Activated CD8-positive, alpha-beta memory T cell treated with anti-CD3 and anti-CD28 coated beads, Interleukin-2, amount 50 U/mL, for 4 hours (primary cell): ENCODE data around the gene RASSF5.
"Not testable (repeated sequence)": the region's sequence is repeated elsewhere in the genome, so short reads cannot be mapped to it uniquely, and the experiment has no call there.

Experiments
- DNase-seq: peaks from one replicate; pipeline ENCODE4 v3.0.0-alpha.2; 2020

The RASSF5 gene

GRCh38 chr1:206575165-206575893, 68.0 kb downstream of the RASSF5 start:
- DNase-seq, result no peak

- DNase-seq, result no peak
Observed at GRCh38 chr1:206575894-206576737, 68.8 kb downstream of the RASSF5 start.

GRCh38 chr1:206577626-206578025, 70.3 kb downstream of the RASSF5 start:
- DNase-seq, result no peak

- no peak for DNase-seq
Observed at GRCh38 chr1:206578068-206578977, 71.0 kb downstream of the RASSF5 start.

- no peak for DNase-seq
Observed at GRCh38 chr1:206578978-206579374, 71.6 kb downstream of the RASSF5 start.

- DNase-seq, result peak; percentile 87
Observed at GRCh38 chr1:206579747-206580437, 72.6 kb downstream of the RASSF5 start.

GRCh38 chr1:206580438-206581113, 73.2 kb downstream of the RASSF5 start:
- DNase-seq, result no peak

- DNase-seq, result not testable (repeated sequence)
Observed at GRCh38 chr1:206581114-206581497, 73.8 kb downstream of the RASSF5 start.

- DNase-seq, result peak; percentile 86
Observed at GRCh38 chr1:206581571-206581981, 74.2 kb downstream of the RASSF5 start.

- no peak for DNase-seq
Observed at GRCh38 chr1:206582537-206582936, 75.2 kb downstream of the RASSF5 start.

- no peak for DNase-seq
Observed at GRCh38 chr1:206582971-206583706, 75.8 kb downstream of the RASSF5 start.

GRCh38 chr1:206583707-206584648, 76.6 kb downstream of the RASSF5 start:
- peak; percentile 90 for DNase-seq

- no peak for DNase-seq
Observed at GRCh38 chr1:206584683-206585082, 77.4 kb downstream of the RASSF5 start.

GRCh38 chr1:206586501-206587445, 79.4 kb downstream of the RASSF5 start:
- no peak for DNase-seq

- no peak for DNase-seq
Observed at GRCh38 chr1:206587904-206588303, 80.6 kb downstream of the RASSF5 start.

- no peak for DNase-seq
Observed at GRCh38 chr1:206588492-206588891, 81.2 kb downstream of the RASSF5 start.

- no peak for DNase-seq
Observed at GRCh38 chr1:206589206-206589605, 81.9 kb downstream of the RASSF5 start.

- DNase-seq, result peak; percentile 63
Observed at GRCh38 chr1:206590025-206590758, 82.9 kb downstream of the RASSF5 start.
